Stimulated activated CD8-positive, alpha-beta memory T cell treated with anti-CD3 and anti-CD28 coated beads, Interleukin-4, amount 100 ng/mL, for 24 hours (primary cell): Measurements from ENCODE around the gene GJC1.
"Not testable (repeated sequence)": the region's sequence is repeated elsewhere in the genome, so short reads cannot be mapped to it uniquely, and the experiment has no call there.

Experiments used
- DNase-seq: peaks from one replicate; pipeline ENCODE4 v3.0.0-alpha.2; 2020; ENCODE audit warnings: low read depth

Gene GJC1

DNA sequence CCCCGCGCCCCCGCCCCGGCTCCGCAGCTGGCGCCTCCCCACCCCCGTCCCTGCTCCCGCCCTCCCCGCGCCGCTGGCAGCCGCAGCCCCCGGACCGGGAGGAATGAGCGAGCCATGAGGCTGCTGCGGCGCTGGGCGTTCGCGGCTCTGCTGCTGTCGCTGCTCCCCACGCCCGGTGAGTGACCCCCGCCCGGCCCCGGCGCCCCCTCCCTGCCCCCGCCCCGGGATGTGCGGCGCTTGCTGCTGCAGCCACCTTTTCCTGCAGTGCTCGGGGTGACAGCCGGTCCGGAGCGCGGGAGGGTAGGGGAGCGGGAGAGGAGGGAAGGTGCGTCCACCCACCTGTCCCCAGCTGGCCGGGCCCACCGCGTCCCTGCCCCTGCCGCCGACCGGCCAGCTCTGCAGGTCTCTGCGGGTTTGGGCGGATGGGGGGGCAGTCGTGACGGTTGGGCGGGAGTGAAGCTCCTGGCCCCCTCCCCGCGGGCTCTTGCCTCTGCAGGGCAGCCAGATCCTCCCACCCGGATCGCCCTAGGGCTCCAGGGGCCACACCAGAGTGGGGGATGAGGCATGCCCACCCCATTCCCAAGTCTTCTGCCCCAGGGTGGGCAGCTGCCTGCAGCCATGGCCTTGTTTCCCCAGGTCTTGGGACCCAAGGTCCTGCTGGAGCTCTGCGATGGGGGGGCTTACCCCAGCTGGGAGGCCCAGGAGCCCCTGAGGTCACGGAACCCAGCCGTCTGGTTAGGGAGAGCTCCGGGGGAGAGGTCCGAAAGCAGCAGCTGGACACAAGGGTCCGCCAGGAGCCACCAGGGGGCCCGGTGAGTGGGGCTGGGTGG, 70.8 kb downstream of the GJC1 start:
- no peak for DNase-seq

DNA sequence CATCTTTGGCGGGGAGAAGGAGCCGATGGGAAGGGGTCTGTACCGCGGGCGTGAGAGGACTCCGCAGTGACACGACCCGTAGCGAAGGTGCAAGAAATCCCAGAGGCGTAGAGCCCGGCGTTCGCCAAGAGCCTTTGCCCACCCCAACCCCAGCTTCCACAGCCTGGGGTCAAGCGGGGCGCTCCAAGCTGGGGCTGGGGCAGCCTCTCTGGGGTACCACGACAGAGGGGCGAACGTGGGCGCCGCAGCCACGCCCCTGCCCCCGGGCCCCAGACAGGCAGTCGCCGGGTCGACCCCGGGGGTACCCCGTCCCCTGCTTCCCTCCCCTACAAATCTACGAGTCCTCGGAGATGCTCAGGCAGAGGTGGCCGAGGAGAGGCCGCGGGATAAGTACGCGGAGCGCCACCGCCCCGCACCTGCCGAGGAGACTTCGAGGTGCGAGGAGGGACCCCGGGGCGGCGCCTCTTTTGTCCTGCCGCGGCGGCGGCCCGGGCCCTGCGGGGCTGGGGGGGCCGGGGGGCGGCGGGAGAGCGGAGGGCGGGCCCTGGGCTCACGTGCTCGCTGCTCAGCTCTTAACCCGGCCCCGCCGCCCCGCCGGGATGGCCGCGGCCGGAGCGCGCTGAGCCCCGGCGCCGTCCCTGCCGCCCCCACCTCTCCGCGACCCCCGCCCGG, 71.5 kb downstream of the GJC1 start, which contains the start of gene ADAM11:
TSS of gene ADAM11 (plus strand) at position 575 of the 672 bp plus-strand sequence. CDS start 212 bp downstream, outside the sequence.
- no peak for DNase-seq

DNA sequence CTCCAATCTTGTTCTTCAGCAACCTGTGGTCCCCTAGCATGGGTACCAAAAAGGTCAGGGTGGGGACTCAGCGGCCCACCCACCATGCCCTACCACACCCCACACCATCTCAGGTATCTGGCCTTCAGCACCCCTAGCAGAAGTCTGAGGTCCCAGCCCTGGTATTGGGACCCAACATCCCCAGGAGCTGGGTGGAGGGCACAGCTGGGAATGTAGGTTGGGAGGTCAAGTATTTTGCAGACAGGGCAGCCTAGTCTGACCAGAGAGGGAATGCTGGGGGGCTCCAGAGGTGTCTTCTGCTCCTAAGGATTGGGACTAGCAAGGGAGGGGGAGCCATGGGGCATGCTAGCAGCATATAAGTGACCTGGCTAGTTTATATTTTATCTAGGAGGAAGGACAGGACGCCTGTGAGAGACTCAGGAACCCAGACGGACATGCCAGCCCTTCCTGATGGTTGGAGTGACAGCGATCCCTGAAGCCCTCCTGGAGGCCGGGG, 72.1 kb downstream of the GJC1 start:
- no peak for DNase-seq

DNA sequence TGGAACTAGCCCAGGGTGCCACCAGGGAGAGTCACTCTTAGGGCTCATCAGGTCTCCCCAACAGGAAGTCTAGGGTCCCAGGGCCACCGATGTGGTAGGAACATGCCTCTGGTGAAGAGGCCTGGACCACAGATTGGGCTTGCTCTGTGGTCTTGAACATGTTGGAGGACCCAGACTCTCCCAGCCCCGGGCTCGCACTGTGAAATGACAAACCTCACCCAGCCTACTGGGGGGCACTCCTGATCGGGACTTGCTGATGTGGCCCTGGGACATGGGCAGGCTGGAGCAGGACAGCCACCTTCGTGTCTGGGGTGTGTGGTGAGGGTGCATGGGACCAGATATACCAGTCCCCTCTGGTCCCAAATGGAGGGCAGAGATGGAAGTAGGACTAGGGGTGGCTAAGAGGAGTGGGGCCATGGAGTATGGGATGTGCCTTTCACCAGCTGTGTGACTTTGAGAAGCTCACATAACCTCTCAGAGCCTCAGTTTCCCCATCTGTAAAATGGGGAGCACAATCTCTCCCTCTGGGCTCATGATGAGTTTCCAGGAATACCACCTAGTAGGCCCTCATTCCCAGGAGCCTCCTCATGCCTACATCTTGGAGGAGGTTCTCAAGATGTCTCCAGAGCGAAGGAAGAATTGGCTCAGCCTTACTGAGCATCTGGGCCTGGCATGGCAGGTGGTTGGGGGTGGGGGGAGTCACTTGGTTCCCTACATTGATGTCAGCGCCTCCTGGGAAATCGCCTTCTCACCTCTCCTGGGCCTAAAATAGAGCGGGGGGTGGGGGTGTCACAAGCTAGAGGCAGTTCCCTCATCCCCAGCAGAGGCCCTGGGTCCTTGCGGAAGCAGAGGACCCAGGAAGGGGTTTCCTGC, 72.8 kb downstream of the GJC1 start:
- DNase-seq: no peak

DNA sequence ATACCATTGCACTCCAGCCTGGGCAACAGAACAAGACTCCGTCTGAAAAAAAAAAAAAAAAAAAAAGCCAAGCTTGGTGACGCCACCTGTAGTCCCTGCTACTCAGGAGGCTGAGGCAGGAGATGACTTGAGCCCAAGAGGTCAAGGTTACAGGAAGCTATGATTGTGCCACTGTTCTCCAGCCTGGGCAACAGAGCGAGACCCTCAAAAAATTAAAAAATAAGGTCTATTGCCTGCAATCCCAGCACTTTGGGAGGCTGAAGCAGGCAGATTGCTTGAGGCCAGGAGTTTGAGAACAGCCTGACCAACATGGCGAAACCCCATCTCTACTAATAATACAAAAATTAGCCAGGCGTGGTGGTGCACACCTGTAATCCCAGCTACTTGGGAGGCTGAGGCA, 74.9 kb downstream of the GJC1 start:
- not testable (repeated sequence) for DNase-seq

DNA sequence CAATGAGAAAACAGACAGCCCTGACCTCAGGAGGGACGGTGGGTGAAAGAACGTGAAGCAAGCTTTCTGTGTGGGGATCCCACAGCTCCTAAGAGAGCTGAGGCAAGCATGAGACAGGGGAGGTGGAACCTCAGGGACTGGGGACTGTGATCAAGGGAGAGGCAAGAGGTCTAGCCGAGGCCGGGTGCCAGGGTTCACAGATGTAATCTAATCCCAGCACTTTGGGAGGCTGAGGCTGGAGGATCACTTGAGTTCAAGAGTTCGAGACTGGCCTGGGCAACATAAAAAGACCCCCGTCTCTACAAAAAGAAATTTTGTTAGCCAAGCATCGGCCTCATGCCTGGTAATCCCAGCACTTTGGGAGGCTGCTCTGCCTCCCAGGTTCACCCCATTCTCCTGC, 75.8 kb downstream of the GJC1 start:
- DNase-seq: no peak

DNA sequence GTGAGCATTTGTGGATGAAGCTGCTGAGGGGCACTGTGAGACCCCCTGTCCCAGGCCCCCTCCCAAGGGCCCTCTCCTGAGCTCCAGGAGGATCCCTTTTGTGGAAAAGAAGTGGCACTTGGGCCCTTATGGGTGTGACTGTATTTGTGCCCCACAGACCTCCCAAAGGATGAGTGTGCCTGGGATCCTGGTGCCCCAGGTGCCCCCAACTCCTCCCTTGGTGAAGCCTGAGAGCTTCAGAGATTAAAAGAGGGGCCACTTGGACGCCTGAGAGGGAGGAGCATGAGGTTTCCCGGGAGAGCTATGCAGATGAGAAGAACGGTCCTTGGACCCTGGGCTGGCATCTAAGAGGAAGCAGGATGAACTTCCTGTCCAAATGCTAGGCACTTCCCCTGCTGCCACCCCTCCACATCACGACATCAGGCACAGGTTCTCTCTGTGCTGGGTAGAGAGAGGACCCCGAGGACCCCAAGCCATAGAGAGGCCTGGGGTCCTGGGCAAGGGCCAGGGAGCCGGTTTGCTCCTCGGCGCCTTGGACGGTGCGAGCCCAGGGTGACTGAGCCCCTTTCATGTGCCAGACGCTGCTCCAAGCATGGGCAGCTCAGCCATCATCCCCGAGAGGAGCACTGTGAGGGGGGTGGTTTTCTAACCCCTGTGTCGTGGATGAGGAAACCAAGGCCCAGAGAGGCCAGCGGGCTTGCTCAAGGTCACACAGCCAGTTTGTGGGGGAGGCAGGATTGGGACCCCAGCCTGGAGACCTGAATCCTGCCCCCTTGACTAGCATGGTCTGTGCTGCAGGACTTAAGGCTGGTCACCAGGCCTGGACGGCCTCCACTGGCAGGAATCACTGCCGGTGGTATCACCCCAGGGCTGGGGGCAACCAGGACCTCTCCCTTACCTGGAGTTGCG, 76.9 kb downstream of the GJC1 start:
- DNase-seq: no peak

DNA sequence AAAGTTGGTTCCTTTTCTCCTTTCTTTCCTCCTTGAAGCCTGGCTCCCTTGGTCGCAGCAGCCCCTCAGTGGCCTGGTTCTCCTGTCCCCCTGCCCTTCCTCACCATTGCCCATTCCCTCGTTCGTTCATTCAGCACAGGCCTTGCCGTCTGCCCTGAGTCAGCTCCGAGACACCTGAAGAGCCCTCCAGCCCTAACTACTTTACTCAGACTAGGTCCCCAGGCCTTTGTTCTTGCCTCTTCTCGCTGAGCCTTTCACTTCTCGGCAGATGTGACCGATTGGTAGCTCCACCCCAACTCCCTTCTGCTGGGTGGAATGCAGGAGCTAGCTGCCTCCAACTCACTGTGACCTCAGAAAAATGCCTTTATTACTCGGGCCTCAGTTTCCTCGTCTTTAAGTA, 78.3 kb downstream of the GJC1 start:
- DNase-seq: no peak

DNA sequence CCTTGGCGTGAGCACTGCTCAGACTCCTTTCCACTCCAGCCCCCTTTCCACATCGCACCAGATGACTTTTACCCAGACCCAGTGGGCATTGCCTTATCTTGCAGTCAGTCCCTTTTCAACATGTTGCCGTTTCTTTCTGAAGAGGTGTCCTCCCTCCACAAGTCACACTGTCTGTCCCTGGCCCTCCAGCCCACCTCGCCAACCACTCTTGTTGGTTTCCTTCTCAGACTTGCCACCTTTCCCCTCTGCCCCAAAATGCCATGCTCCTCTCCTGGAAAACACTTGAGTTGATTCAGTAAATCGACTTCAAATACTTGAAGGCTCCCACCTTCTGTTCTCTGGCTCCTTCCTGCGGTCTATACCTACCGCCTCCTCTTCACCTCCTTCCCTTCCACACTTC, 78.8 kb downstream of the GJC1 start:
- DNase-seq: no peak

DNA sequence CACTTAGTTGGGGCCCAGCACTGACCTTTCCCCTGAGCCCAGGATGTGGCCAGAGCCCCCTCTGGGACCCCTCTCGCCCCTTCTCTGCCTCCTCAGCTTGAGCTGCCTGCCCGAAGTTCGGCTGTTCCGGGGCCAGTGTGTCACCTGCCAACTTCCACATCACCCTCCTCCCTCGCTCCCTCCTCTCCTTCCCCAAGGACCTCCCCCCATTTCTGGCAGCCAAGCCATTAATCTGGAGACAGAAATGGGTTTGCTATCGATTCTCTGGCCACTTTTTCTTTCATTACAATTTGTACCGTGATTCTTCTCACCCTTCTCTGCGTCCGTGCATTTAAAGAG, 80.1 kb downstream of the GJC1 start:
- DNase-seq: no peak

DNA sequence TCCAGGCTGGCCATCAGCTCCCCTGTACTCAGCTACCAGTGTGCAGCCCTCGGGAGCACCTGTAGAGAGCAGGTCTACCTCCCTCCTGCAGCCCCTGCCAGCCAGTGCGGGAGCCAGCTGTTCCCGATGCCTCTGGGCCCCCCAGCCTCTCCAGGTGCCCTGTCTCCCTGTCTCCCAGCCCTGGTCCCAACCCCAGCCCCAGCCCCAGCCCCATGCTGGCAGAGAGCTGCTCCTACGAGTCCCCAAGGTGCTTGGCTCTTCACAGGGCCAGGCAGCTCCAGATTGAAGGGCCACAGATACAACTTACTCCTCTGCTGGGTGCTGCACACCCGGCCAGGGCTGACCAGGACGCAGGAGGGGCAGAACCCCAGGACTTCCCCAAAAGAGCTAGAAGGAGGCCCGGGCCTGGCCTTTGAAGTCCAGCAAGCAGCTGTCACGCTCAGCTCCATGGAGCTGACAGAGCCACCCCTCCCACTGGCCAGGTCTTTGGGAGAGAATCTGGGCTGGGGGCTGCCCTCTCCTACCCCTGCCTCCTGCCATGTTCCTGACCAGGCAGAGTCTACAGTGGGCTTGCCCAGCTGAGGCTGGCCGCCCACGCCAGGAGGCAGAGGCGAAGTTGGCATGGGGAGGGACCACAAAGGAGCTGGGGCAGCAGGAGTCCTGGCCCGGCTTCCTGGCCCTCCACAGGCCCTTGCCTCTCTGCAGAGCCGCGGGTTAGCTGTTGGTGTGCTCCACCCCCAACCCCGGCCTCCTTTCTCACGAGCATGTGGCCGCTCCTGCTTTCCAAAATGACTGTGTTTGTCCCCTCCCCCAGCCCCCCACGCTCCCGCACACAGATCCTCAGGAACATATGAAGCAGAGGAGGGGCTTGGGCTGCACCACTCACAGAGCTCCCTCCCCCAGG, 80.8 kb downstream of the GJC1 start:
- no peak for DNase-seq
